CD4-positive, alpha-beta T cell (primary cell): ENCODE data around the gene SUMF2. TPM values are rescaled to one million over a fixed set of nuclear protein-coding genes. Genes with fewer than 3 reads are reported as not detected.
"Not testable (repeated sequence)": the region's sequence is repeated elsewhere in the genome, so short reads cannot be mapped to it uniquely, and the experiment has no call there.

Experiments used
- ATAC-seq: fragments of 200-7000 bp; cut with Tn5 transposase; one replicate; pipeline ENCODE4 v1.10.0; 2022; ENCODE audit warnings: mild to moderate bottlenecking; ENCODE audit not compliant: poor library complexity
- CTCF ChIA-PET: fragments of 350-600 bp; sonication (Branson Sonifier 250); formaldehyde crosslinking; loops from one replicate; lab custom pipeline; 2021; ENCODE audit warnings: antibody characterized with exemption, inconsistent platforms; lab: Charles Lee
- POLR2A ChIA-PET: fragments of 350-600 bp; sonication (Branson Sonifier 250); formaldehyde crosslinking; loops from one replicate; lab custom pipeline; 2021; ENCODE audit warnings: antibody characterized with exemption, inconsistent platforms; lab: Charles Lee
- DNase-seq, 14 experiments: peaks; one replicate each; pipeline ENCODE4 v3.0.0-alpha.2; 2013 to 2020; ENCODE audit warnings: mixed read lengths in 2 of 14
- H3K27ac ChIP-seq, 2 donors: one replicate each; pipeline versions ENCODE4 v1.5.1 to v1.7.0; 2013; ENCODE audit warnings: low read length in 2 of 2, low read depth in 1 of 2, mild to moderate bottlenecking in 1 of 2
- H3K27me3 ChIP-seq, 2 experiments: 1 replicate in 1 of 2; 2 replicates in 1 of 2; pipeline versions ENCODE4 v1.6.1 to v1.7.0; 2013; ENCODE audit warnings: low read length in 2 of 2, control low read depth in 1 of 2, mild to moderate bottlenecking in 1 of 2, moderate library complexity in 1 of 2; ENCODE audit not compliant: insufficient read depth in 2 of 2, control insufficient read depth in 1 of 2
- H3K36me3 ChIP-seq: one replicate; pipeline ENCODE4 v1.6.1; 2013; ENCODE audit warnings: low read length, control low read depth; ENCODE audit not compliant: insufficient read depth
- H3K4me1 ChIP-seq: one replicate; pipeline ENCODE4 v1.6.1; 2013; ENCODE audit warnings: low read length, control low read depth; ENCODE audit not compliant: insufficient read depth
- H3K4me3 ChIP-seq: one replicate; pipeline ENCODE4 v1.5.1; 2013; ENCODE audit warnings: mild to moderate bottlenecking, low read length, moderate library complexity
- H3K9me3 ChIP-seq, 2 experiments: 1 replicate in 1 of 2; 2 replicates in 1 of 2; pipeline versions ENCODE4 v1.6.1 to v1.7.0; 2013; ENCODE audit warnings: low read length in 2 of 2, mild to moderate bottlenecking in 2 of 2, control low read depth in 1 of 2, moderate library complexity in 1 of 2; ENCODE audit not compliant: control insufficient read depth in 1 of 2, insufficient read depth in 1 of 2
- H3K27ac Mint-ChIP-seq: one replicate; pipeline ENCODE4 v1.8.0; 2020; ENCODE audit warnings: mixed read lengths
- H3K27me3 Mint-ChIP-seq: one replicate; pipeline ENCODE4 v1.8.0; 2021; ENCODE audit warnings: mixed read lengths
- H3K36me3 Mint-ChIP-seq: one replicate; pipeline ENCODE4 v1.8.0; 2021; ENCODE audit warnings: low read depth, mixed read lengths
- H3K4me1 Mint-ChIP-seq: one replicate; pipeline ENCODE4 v1.8.0; 2021; ENCODE audit warnings: low read depth, mixed read lengths
- H3K4me3 Mint-ChIP-seq: one replicate; pipeline ENCODE4 v1.8.0; 2020; ENCODE audit warnings: mild to moderate bottlenecking, mixed read lengths
- H3K9me3 Mint-ChIP-seq: one replicate; pipeline ENCODE4 v1.8.0; 2020; ENCODE audit warnings: mixed read lengths
- CTCF ChIP-seq: fragments of 200-600 bp; IDR thresholded peaks from one replicate; pipeline ENCODE4 v1.8.0; 2022; ENCODE audit warnings: antibody characterized with exemption, mild to moderate bottlenecking
- intact Hi-C, 2 experiments: fragments of 100-400 bp; cut with DNase I in 1 of 2; cut with micrococcal nuclease in 1 of 2; formaldehyde crosslinking; loops; one replicate each; pipeline versions ENCODE4 v1.15.1 to v1.9.0; 2023 to 2025; cut with DNase I, micrococcal nuclease
- total RNA-seq, 174 experiments: library from RNA in 2 of 174; stranded (reverse) in 2 of 174; gene quantifications; one replicate each; pipeline ENCODE4 v1.2.3 and lab custom pipeline; 2021 to 2026

SUMF2 gene
- total RNA-seq, 2 experiments from 2014 or later = 95.8 to 102 TPM

GRCh38 chr7:56110611-56111010, 46.5 kb downstream of the SUMF2 start:
- no peak overlapping the region for H3K4me3 Mint-ChIP-seq
- Histone ChIP-seq H3K27ac (no peak overlapping the region), H3K9me3 (peaks cover 0 to 5% of the 10 kb centered on the region in 2 experiments), H3K4me1 (peaks cover 9% of the 10 kb centered on the region), H3K36me3 (no peaks in the 10 kb centered on the region), H3K27me3 (peaks cover 0 to 4% of the 10 kb centered on the region in 2 experiments), H3K4me3 (no peak overlapping the region)
- intact Hi-C loops = no loop called here
- peaks cover 14% of the 10 kb centered on the region for H3K36me3 Mint-ChIP-seq
- peaks cover 5% of the 10 kb centered on the region for H3K27me3 Mint-ChIP-seq
- ATAC-seq (no peak), DNase-seq (no peak)
- ChIA-PET CTCF (no interaction called here), POLR2A (no interaction called here)
- TF ChIP-seq CTCF = no peak
- no peak overlapping the region for H3K27ac Mint-ChIP-seq
- H3K9me3 Mint-ChIP-seq = no peaks in the 10 kb centered on the region
- H3K4me1 Mint-ChIP-seq = peaks cover 24% of the 10 kb centered on the region

GRCh38 chr7:56112244-56112643, 48.2 kb downstream of the SUMF2 start:
- CTCF ChIA-PET, H3K9me3 Mint-ChIP-seq, DNase-seq, H3K4me1 ChIP-seq, H3K27me3 Mint-ChIP-seq, H3K4me3 Mint-ChIP-seq, intact Hi-C loops, H3K9me3 ChIP-seq, POLR2A ChIA-PET, H3K36me3 ChIP-seq, H3K27ac Mint-ChIP-seq, H3K36me3 Mint-ChIP-seq, ATAC-seq, H3K4me1 Mint-ChIP-seq, H3K27ac ChIP-seq, H3K4me3 ChIP-seq: not testable (repeated sequence)
- H3K27me3 ChIP-seq = peaks cover 12 to 13% of the 10 kb centered on the region in 2 experiments

- Histone ChIP-seq H3K4me3 (peak within 1 kb of the TSS; percentile 5), H3K9me3 (peaks cover 0 to 6% of the 10 kb centered on the region in 2 experiments), H3K27me3 (peaks cover 13 to 21% of the 10 kb centered on the region in 2 experiments), H3K27ac (no peak within 1 kb of the TSS), H3K36me3 (no peaks in the 10 kb centered on the region), H3K4me1 (no peaks in the 10 kb centered on the region)
- ATAC-seq (no peak), DNase-seq (no peak)
- no peaks in the 10 kb centered on the region for H3K36me3 Mint-ChIP-seq
- H3K9me3 Mint-ChIP-seq = no peaks in the 10 kb centered on the region
- H3K4me1 Mint-ChIP-seq = no peaks in the 10 kb centered on the region
- TF ChIP-seq CTCF = no peak
- H3K4me3 Mint-ChIP-seq = no peak within 1 kb of the TSS
- CTCF ChIA-PET = no interaction called here
- intact Hi-C loops = no loop called here
- no peak within 1 kb of the TSS for H3K27ac Mint-ChIP-seq
- peaks cover 27% of the 10 kb centered on the region for H3K27me3 Mint-ChIP-seq
- POLR2A ChIA-PET = no interaction called here
Observed at GRCh38 chr7:56115852-56116538, 51.9 kb downstream of the SUMF2 start, which contains the start of gene NUPR2. Gene NUPR2 (minus strand): TSS chr7:56116417. CDS start chr7:56116314, 103 bp downstream.

- CTCF ChIA-PET = no interaction called here
- no peaks in the 10 kb centered on the region for H3K4me1 ChIP-seq
- Mint-ChIP-seq H3K27ac (no peak overlapping the region), H3K4me3 (no peak overlapping the region), H3K27me3 (peaks cover 22% of the 10 kb centered on the region), H3K4me1 (no peaks in the 10 kb centered on the region), H3K9me3 (no peaks in the 10 kb centered on the region), H3K36me3 (no peaks in the 10 kb centered on the region)
- no peak for ATAC-seq
- peaks cover 4 to 17% of the 10 kb centered on the region in 2 experiments for H3K27me3 ChIP-seq
- no peaks in the 10 kb centered on the region for H3K9me3 ChIP-seq
- POLR2A ChIA-PET = interaction anchor here (0.5 kb wide), 1 partner anchor 100 kb away, joined by 3 read pairs; no protein-coding TSS in a partner anchor
- DNase-seq = no peak
- H3K36me3 ChIP-seq = no peaks in the 10 kb centered on the region
- no peak for TF ChIP-seq CTCF
- intact Hi-C loops = no loop called here
- no peak overlapping the region for H3K27ac ChIP-seq
- no peak overlapping the region for H3K4me3 ChIP-seq
Observed at GRCh38 chr7:56121440-56121839, 57.4 kb downstream of the SUMF2 start.
